Neutrophil (primary cell): ENCODE results near the gene IFI30.

Experiments
- H3K27ac ChIP-seq: fragments of 200-600 bp; sonication (generic); 2 replicates; pipeline ENCODE4 v1.5.1; 2016; ENCODE audit warnings: mild to moderate bottlenecking, moderate library complexity
- H3K27me3 ChIP-seq: fragments of 200-600 bp; sonication (generic); 2 replicates; pipeline ENCODE4 v1.6.0; 2016; ENCODE audit warnings: mild to moderate bottlenecking
- H3K36me3 ChIP-seq: fragments of 200-600 bp; sonication (generic); 2 replicates; pipeline ENCODE4 v1.5.1; 2017
- H3K4me1 ChIP-seq, 2 experiments: fragments of 200-600 bp in 1 of 2; sonication (generic) in 1 of 2; 1 replicate in 1 of 2; 2 replicates in 1 of 2; pipeline versions ENCODE4 v1.5.1 to v1.6.1; 2013 to 2016; ENCODE audit warnings: low read depth in 1 of 2, low read length in 1 of 2, mild to moderate bottlenecking in 1 of 2, moderate library complexity in 1 of 2; ENCODE audit not compliant: control insufficient read depth in 1 of 2, insufficient read depth in 1 of 2
- H3K4me3 ChIP-seq, 2 experiments: fragments of 200-600 bp in 1 of 2; sonication (generic) in 1 of 2; 1 replicate in 1 of 2; 2 replicates in 1 of 2; pipeline ENCODE4 v1.5.1; 2013 to 2016; ENCODE audit warnings: low read depth in 1 of 2, low read length in 1 of 2, mild to moderate bottlenecking in 1 of 2, moderate library complexity in 1 of 2
- H3K9me3 ChIP-seq: fragments of 200-600 bp; sonication (generic); 2 replicates; pipeline ENCODE4 v1.5.1; 2016
- TF ChIP-seq, protein P1 (sequence below): fragments of 200-600 bp; sonication (generic); IDR thresholded peaks from 2 replicates; pipeline ENCODE4 v1.5.1; 2016; ENCODE audit warnings: antibody characterized with exemption

The IFI30 gene

GRCh38 chr19:18194181-18194530 lies 20.5 kb downstream of the IFI30 start:
- H3K27ac ChIP-seq: peak overlapping the region; percentile 5
- TF ChIP-seq, protein P1, sequence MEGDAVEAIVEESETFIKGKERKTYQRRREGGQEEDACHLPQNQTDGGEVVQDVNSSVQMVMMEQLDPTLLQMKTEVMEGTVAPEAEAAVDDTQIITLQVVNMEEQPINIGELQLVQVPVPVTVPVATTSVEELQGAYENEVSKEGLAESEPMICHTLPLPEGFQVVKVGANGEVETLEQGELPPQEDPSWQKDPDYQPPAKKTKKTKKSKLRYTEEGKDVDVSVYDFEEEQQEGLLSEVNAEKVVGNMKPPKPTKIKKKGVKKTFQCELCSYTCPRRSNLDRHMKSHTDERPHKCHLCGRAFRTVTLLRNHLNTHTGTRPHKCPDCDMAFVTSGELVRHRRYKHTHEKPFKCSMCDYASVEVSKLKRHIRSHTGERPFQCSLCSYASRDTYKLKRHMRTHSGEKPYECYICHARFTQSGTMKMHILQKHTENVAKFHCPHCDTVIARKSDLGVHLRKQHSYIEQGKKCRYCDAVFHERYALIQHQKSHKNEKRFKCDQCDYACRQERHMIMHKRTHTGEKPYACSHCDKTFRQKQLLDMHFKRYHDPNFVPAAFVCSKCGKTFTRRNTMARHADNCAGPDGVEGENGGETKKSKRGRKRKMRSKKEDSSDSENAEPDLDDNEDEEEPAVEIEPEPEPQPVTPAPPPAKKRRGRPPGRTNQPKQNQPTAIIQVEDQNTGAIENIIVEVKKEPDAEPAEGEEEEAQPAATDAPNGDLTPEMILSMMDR: no peak
- peaks cover 26 to 31% of the 10 kb centered on the region in 2 experiments for H3K4me1 ChIP-seq
- peak overlapping the region; percentile 77 to 79 for H3K4me3 ChIP-seq
- H3K36me3 ChIP-seq: peaks cover 14% of the 10 kb centered on the region
- H3K9me3 ChIP-seq: no peaks in the 10 kb centered on the region
- no peaks in the 10 kb centered on the region for H3K27me3 ChIP-seq

DNA sequence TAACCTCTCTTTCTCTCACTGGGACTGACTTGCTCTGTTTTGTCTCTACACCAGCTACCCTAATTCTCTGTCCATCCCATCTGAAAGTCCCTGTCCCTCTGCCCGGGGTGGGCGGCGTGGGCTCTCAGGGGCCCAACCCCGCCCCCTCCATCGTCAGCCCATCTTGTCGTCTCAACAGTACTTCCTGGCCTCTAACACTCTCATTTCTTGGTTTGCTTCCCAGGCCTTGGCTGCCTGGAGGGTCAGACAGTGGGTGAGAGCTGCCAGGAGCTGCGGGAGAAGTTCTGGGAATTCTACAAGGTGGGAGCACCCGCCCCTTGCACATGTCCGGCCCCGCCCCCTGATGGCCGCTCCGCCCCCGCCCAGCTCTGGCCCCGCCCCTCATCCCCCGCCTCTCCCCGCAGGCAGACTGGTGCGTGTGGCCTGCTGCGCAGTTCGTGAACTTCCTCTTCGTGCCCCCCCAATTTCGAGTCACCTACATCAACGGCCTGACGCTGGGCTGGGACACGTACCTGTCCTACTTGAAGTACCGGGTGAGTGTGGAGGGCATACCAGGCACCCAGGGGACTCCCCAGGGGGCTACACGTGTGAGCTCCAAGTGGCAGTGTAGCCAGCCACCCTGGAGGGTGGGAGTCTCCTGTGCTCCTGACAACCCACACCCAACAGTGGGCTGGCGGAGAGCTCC lies 21.1 kb downstream of the IFI30 start:
- Histone ChIP-seq H3K27ac (no peak overlapping the region), H3K4me3 (no peak overlapping the region)
- TF ChIP-seq, protein P1: no peak

DNA sequence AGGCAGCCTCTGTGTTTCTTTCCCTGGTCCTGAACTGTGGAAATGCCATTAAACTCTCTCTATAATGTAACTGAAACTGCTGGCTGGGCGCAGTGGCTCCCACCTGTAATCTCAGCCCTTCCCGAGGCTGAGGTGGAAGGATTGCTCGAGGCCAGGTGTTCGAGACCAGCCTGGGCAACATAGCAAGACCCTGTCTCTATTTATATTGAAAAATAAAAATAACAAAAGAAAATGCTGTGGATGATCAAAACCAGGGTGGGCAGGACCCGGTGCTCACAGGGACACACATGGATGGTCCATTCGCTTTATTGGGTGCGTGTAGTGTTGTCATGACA lies 22.9 kb downstream of the IFI30 start:
- TF ChIP-seq, protein P1: no peak
- Histone ChIP-seq H3K4me1 (peaks cover 24 to 31% of the 10 kb centered on the region in 2 experiments), H3K36me3 (peaks cover 14% of the 10 kb centered on the region), H3K9me3 (no peaks in the 10 kb centered on the region), H3K27me3 (peaks cover 3% of the 10 kb centered on the region), H3K27ac (no peak overlapping the region), H3K4me3 (no peak overlapping the region)

More for the DNA sequence above, 21.1 kb downstream of the IFI30 start:
- no peaks in the 10 kb centered on the region for H3K9me3 ChIP-seq
- H3K36me3 ChIP-seq: peaks cover 14% of the 10 kb centered on the region
- H3K27me3 ChIP-seq: no peaks in the 10 kb centered on the region
- peaks cover 26 to 31% of the 10 kb centered on the region in 2 experiments for H3K4me1 ChIP-seq

- Histone ChIP-seq H3K4me3 (no peak overlapping the region), H3K9me3 (no peaks in the 10 kb centered on the region), H3K36me3 (peaks cover 14% of the 10 kb centered on the region), H3K27ac (no peak overlapping the region), H3K4me1 (peaks cover 15 to 24% of the 10 kb centered on the region in 2 experiments), H3K27me3 (peaks cover 11% of the 10 kb centered on the region)
- TF ChIP-seq, protein P1: no peak
These were observed 23.7 kb downstream of the IFI30 start for GRCh38 chr19:18197306-18197705.

DNA sequence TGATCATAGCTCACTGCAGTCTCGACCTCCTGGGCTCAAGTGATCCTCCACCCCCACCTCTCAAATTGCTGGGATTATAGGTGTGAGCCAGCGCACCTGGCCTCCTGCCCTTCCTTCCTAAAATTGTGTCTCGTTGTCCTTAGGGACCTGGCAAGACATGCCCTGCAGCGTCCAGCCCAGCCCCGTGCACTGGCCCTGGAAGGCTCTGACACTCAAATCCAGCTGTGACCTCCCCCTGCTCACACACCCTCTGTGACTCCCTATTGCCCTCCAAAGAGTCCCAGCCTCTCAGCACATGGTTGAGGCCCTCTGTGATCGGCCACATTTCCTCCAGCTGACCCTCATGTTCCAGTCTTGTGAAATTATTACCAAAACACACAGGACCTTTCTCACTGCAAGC lies 24.3 kb downstream of the IFI30 start:
- Histone ChIP-seq H3K9me3 (no peaks in the 10 kb centered on the region), H3K4me3 (no peak overlapping the region), H3K27me3 (peaks cover 18% of the 10 kb centered on the region), H3K4me1 (peaks cover 19 to 27% of the 10 kb centered on the region in 2 experiments), H3K36me3 (peaks cover 14% of the 10 kb centered on the region), H3K27ac (no peak overlapping the region)
- TF ChIP-seq, protein P1: no peak
